ENCODE data around the gene FIGNL2. TPM values are rescaled to one million over a fixed set of nuclear protein-coding genes. Genes with fewer than 3 reads are reported as not detected.

The FIGNL2 gene
- polyA plus RNA-seq, 2 of the 4 experiments (the other 2 are of a cell fraction): 0.26 to 0.46 TPM

- Histone ChIP-seq H3K4me2 (no peak overlapping the region), H3K4me3 (no peak overlapping the region), H3K4me1 (no peaks in the 10 kb centered on the region), H3K9me3 (no peaks in the 10 kb centered on the region), H3K27ac (no peak overlapping the region)
- DNase-seq (ENCODE audit: low read depth in 1 of 2, low spot score in 1 of 2) (no peak), FAIRE-seq (no peak), ATAC-seq (no peak)
- 72% methylated on average over 4 of the region's 4 CpGs for WGBS (ENCODE audit: missing lambda C conversion rate)
- TF ChIP-seq FOSL2 (IDR thresholded peaks at IDR 0.05): no peak
- no peak for TF ChIP-seq FOSL2 (CRISPR knock-in tag; IDR thresholded peaks at IDR 0.05)
- no peak for TF ChIP-seq HOXB13 (CRISPR knock-in tag; IDR thresholded peaks at IDR 0.05; ENCODE audit: low read depth)
- no peak for TF ChIP-seq USF2 (IDR thresholded peaks at IDR 0.05)
- no peak for TF ChIP-seq HDAC2 (IDR thresholded peaks at IDR 0.05)
- no peak for TF ChIP-seq HOXA7 (CRISPR knock-in tag; IDR thresholded peaks at IDR 0.05)
- no peak for TF ChIP-seq HES2 (IDR thresholded peaks at IDR 0.05)
- TF ChIP-seq POLR2A (IDR thresholded peaks at IDR 0.05; ENCODE audit: low read length): no peak
- TF ChIP-seq ELK1 (IDR thresholded peaks at IDR 0.05; ENCODE audit: low read depth, low read length): no peak
- no peak for TF ChIP-seq MAX (IDR thresholded peaks at IDR 0.05)
- TF ChIP-seq NR3C1 (IDR thresholded peaks at IDR 0.05): no peak
- no peak for TF ChIP-seq JUNB (IDR thresholded peaks at IDR 0.05)
- TF ChIP-seq CHD4 (IDR thresholded peaks at IDR 0.05; ENCODE audit: borderline replicate concordance): no peak
- TF ChIP-seq EHF (CRISPR knock-in tag; IDR thresholded peaks at IDR 0.05): no peak
- no peak for TF ChIP-seq E2F6 (IDR thresholded peaks at IDR 0.05; ENCODE audit: borderline replicate concordance, low read depth)
- TF ChIP-seq NPAS2 (CRISPR knock-in tag; IDR thresholded peaks at IDR 0.05; ENCODE audit: borderline replicate concordance): no peak
- no peak for TF ChIP-seq EP300 (IDR thresholded peaks at IDR 0.05)
- no peak for TF ChIP-seq PHF8 (IDR thresholded peaks at IDR 0.05; ENCODE audit: borderline replicate concordance, low read depth)
- TF ChIP-seq ZNF302 (CRISPR knock-in tag; IDR thresholded peaks at IDR 0.05): no peak
- ChIA-PET CTCF (interaction anchor here (1.0 to 2.1 kb wide), 5 partner anchors 10 to 123 kb away, joined by 3 to 5 read pairs (median 3); no protein-coding TSS in a partner anchor), POLR2A (no interaction called here)
Measured at GRCh38 chr12:51870504-51870903, 22.0 kb upstream of the FIGNL2 start.

- TF ChIP-seq ZSCAN20 (CRISPR knock-in tag; IDR thresholded peaks at IDR 0.05) (no peak), REST (IDR thresholded peaks at IDR 0.05) (no peak), SMC3 (IDR thresholded peaks at IDR 0.05) (no peak), E2F6 (IDR thresholded peaks at IDR 0.05; ENCODE audit: borderline replicate concordance, low read depth) (no peak)
- ATAC-seq (no peak), FAIRE-seq (no peak), DNase-seq (ENCODE audit: low read depth in 1 of 2, low spot score in 1 of 2) (no peak)
- no peak overlapping the region for H3K4me3 ChIP-seq
- WGBS (ENCODE audit: missing lambda C conversion rate): 61% methylated on average over 3 of the region's 3 CpGs
- no peak overlapping the region for H3K4me2 ChIP-seq
- no peaks in the 10 kb centered on the region for H3K9me3 ChIP-seq
- ChIA-PET CTCF (interaction anchor here (1.0 to 2.1 kb wide), 5 partner anchors 10 to 123 kb away, joined by 3 to 5 read pairs (median 3); no protein-coding TSS in a partner anchor), POLR2A (no interaction called here)
- no peak overlapping the region for H3K27ac ChIP-seq
- no peaks in the 10 kb centered on the region for H3K4me1 ChIP-seq
Measured at GRCh38 chr12:51869931-51870330, 21.4 kb upstream of the FIGNL2 start.

Data from A549 (cell line).